ENCODE data around the gene SPRR1A.
"Not testable (repeated sequence)": the region's sequence is repeated elsewhere in the genome, so short reads cannot be mapped to it uniquely, and the experiment has no call there.

Gene SPRR1A

DNA sequence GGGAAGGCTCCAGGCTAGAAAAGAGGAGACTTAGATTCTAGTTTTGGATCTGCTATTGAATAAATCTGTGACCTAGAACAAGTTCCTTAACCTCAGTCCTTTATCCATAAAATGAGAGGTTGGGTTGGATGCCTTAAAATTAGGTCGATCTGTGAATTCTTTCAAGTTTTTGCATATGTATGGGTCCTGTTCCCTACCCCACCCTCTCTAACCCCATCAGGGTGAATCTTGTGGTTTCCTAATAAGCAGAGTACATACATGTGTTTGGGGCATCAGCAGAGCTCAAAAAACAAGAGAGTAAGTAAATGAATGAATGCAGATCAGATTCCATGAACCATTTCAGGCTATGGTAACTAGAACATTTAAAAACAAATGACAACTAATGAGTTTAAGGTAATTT lies 7.2 kb upstream of the SPRR1A start:
- no peak for DNase-seq

DNA sequence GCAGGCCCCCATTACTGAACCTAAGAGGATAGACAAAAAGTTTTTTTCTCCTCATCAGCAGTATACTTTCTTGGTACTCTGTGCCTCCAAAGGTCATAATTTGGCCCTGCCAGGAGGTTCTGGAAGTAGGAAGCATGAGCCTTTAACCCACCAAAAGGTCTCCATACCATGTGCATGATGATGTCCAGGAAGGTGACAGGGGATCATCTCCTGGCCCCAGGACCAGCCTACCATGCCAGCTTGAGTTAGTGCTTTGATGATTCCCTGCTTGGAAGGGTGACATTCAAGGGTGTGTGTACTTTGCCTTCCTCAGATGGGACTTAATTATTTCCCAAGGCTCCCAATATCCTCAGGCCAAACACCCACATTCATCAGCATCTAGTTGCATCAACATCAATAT lies 6.3 kb upstream of the SPRR1A start:
- no peak for DNase-seq

DNA sequence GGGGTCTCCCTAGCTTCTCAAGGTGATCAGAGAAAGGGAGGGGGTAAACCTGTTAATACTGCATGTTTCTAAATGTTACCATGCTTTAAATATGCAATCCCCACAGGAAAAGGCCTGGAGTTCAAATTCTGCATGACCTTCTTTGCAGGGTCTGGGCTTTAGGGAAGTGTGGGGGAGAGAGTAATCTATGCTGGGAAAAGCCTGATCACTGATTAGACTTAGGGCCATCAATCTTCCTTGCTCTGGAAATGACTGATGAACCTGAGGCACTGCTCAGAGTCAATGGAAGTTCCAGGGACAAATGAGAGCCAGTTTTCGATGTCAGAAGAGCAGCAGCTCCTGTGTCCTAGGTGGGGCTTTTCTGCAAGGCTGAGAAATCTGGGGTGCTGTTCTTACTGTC lies 3.2 kb upstream of the SPRR1A start:
- no peak for DNase-seq

DNA sequence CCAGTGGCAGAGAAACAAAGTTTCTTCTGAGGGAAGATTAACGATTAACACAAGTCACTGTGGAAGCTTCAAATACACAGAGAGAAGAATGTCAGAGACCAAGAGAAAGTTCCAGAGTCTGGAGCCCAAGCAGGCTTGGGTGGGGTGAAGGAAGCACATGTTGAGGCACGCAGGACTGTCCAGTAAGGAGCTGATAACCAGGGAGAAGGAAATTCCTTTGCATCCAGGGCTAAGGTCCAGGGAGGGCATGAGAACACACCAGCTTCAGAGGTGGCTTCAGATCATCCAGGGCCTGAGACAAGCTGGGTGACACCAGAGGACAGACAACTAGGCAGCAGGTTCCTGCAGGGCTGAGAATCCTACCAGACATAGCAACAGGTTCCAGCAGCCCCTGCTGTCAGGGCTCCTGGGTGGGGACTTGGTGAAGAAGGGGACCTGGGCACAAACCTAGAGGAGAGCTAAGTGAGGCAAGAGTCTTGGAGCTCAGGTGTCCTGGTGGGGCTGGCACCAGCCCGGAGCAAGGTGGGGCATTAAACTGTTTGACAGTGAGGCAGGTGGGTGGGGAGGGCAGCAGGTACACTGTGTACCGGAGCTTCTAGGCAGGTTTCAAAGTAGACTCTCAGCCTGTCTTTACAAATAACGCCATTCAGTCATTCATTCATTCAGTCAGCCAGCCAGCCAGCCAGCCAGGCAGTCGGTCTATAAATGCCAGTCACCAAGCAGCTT lies 2.6 kb upstream of the SPRR1A start:
- no peak for DNase-seq

DNA sequence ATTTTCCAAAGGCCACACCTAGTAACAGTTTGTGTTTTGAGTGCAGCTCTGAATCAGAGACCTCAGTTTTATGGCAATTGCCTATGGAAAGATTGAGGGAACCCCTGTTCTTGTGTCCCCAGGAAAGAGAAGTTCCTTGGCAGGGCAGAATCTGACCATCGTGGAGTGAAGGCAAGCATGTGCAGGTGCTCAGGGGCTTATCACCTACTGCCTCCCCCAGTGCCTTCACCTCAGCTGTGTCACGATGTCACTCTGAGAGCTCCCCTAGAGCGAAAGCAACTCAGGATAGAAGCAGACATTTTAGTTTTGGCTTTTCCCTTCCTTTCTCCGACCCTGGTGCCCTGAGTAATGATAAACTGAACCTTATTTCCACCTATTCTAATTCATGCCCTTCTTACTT lies 1.8 kb upstream of the SPRR1A start:
- DNase-seq, result no peak

DNA sequence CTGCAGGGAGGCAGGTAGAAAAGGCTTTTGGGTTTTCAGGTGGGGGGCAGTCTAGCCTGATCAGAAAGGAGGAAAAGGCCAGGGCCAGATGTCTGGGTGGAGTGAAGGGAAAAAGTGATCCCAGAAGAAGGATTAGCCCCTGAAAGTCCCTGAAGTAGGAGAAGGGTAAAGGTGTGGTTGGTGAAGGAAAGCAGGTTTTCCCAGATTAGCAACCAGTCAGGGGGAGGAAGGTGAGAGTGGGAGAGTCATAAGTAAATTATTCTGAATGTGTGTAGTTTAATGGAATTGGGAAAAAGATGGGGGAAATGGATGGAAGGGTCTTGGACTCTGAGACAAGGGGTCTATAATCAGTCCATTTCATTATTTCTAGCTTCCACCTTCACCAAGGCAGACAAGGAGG lies 647 bp upstream of the SPRR1A start:
- no peak for DNase-seq

DNA sequence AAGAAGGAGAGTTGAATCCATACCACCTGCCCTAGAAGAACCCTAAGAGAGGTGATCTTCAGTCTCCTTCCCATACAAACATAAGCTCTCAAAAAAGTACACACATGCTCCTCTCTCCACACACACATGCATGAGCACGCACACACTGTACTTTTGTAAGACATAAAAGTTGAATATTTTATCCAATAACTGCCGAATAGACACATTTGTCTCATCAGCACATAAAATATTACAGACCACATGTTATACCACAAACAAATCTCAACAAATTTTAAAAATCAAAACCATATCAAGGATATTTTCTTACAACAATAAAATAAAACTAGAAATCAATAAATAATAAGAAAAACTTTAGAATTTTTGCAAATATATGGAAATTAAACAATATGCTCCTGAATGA lies 2.7 kb downstream of the SPRR1A start:
- DNase-seq, result no peak

DNA sequence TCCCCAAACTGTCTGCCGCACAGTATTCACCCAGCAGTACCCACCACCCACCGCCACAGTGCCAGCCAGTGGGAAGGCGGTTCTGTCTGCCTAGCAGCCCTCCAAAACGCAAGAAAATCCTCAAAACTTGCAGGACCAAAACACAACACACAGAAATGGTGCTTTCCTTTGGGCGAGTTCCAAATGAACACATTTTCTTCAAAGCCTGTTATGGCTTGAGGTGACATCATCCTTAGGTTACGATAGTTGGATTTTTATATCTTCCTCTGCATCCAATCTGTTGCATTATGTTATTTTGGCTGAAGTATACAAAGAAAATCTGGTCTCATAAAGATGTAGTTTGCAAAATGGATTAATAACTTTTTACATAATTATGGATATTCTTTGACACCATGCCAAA lies 9.3 kb downstream of the SPRR1A start:
- no peak for DNase-seq

DNA sequence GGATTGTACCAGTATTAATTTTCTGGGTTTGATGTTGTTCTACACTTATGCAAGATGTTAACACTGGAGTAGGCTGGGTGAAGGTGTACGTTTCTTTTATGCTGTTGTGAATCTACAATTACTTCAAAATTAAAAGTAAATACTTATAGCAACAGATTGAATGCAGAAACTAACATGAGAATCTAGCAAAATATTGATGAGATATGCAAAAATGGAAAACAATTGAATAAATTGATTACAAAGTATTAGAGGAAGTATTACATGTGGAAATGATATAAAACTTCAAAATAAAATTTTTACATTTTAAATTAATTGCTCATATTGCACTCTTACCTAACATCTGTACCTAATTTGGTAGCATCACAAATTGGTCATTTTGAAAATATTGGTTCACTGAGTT lies 12.0 kb downstream of the SPRR1A start:
- no peak for DNase-seq

DNA sequence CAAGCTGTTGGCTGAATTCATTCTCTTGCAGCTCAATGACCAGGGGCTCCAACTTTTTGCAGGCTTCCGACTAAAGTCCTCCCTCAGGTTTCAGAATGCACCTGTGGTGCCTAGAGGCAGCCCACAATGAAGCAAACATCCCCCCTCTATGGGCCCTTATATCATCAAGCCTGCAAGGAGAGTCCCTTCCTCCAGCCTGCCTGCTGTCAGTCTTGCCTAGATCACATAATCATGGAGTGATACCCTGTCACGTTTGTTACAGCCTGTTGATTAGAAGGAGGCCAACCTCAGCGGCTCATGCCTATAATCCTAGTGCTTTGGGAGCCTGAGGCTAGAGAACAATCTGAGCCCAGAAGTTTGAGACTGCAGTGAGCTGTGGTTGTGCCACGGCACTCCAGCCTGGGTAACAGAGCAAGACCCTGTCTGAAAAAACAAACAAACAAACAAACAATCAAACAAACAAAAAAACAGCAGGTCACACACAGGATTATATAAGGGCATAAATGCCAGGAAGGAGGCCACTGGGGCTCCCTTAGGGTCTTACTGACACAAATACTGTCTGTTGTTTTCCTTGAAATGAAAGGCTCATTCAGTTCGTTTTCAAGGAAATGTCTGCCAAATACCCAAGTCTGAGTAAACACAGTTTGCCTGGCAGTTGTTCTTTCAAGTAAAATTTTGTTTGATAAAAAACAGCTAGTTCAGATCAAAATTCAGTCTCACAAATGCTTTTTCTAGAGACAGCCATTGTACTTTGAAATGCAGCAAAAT lies 12.9 kb downstream of the SPRR1A start:
- DNase-seq, result no peak

DNA sequence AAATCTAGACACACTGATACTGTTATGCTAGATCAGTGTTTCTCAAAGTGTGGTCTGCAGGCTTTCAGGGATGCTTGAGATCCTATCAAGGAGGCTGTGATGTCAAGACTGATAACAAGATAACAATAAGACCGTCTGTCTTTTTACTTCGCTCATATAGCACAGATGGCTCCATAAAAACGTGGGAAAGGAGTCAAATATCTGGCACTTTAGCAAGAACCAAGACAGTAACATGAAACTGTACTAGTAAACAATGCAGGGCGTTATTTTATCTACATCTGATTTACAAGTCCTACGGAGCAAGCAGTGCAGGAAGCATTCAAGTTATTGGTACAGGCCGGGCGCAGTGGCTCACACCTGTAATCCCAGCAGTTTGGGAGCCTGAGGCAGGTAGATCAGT lies 14.0 kb downstream of the SPRR1A start:
- DNase-seq, result no peak

DNA sequence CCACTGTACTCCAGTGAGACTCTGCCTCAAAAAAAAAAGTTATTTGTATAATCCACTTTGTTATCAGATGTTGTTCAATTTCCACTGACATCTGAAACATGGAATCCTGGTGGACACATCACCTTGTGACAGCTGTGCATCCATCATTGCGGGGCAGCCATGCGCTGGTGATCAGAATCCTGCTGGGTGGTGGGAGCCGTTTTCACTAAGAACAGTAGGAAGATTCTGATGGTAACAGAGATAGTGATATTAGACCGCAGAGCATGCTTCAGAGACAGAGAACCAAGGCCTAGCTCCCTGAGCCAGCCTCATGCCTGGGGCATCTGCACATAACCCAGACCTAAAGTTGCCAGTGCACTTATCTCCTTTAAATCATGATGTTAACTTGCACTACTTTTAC lies 14.6 kb downstream of the SPRR1A start:
- no peak for DNase-seq

DNA sequence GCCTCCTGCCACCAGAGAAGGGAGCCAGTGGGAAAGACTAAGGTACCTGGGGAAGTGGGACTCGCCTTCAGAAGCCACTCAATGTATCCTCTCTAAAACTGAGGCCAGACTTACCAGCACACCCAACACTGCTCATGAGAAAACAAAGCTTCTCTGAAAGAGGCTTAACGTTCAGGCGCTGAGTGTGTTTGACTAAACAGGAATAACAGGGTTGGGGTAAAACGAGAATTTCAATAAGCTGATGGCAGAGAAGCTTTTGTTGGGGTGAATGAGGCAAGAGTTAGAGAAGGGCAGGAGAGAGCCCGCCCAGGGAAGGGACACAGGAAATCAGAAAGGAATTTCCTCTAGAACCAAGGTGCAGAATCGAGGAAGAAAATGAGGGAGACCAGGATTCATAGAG lies 15.9 kb downstream of the SPRR1A start:
- DNase-seq, result no peak

DNA sequence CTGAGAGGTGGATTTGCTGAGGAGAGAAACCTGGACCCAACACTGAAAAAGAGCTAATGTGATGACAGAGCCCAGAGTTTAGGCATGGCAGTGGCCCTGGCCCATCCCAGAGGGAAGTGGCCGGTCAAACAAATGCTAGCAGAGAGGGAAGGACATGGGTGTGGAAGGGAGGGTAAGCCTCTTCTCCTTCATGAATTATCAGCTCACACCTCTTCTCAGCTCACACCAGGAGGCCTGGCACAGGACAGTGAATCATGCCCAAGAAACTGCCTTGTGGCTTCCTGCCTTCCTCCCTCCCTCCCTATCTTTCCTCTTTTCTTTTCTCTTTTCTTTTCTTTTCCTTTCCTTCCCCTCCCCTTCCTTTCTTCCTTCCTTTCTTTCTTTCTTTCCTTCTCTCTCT lies 16.4 kb downstream of the SPRR1A start:
- DNase-seq, result no peak

DNA sequence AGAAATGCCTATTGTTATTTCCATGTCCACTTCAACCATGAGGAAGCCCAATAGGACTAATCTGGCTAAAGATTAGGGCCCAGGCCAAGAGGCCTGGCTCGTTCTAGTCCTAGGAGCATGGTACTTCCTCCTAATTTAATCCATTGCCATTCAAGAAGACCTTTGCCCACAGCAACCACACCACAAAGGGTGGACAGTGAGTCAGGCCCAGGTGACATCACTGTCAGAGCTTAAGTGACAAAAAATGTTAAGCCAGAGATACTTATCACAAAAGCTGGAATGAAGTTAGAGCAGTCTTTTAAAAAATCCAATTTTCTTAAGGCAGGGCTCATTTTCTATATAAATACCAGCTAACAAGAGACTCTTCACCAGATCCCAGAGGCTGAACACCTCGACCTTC lies 17.5 kb downstream of the SPRR1A start, which contains the start of gene SPRR3:
Gene SPRR3 (plus strand): TSS at position 368 of the 400 bp plus-strand sequence. CDS start 1,272 bp downstream, outside the sequence.
- DNase-seq, result no peak

DNA sequence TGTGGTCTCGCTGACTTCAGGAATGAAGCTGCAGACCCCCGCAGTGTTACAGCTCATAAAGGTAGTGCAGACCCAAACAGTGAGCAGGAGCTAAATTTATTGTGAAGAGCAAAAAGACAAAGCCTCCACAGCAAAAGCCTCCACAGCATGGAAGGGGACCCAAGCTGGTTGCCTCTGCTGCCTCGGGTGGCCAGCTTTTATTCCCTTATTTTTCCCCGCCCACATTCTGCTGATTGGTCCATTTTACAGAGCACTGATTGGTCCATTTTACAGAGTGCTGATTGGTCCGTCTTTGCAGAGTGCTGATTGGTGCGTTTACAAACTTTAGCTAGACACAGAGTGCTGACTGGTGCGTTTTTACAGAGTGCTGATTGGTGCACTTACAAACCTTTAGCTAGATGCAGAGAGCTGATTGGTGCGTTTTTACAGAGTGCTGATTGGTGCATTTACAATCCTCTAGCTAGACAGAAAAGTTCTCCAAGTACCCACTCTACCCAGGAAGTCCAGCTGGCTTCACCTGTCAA lies 27.4 kb downstream of the SPRR1A start:
- not testable (repeated sequence) for DNase-seq

DNA sequence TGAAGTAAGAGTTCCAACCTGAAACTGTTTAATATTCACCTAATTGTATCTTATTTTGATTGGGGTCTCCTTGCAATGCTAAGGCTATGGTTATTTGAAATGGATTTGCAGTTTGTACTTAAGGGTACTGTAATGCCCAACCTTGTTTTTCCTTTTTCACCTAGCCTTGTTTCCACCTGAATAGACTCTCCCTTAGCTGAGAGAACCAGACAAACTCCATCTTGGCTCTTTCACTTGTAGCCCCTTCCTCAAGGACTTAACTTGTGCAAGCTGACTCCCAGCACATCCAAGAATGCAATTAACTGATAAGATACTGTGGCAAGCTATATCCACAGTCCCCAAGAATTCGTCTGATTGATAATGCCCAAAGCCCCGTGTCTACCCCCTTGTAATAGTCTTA lies 37.9 kb downstream of the SPRR1A start:
- DNase-seq, result not testable (repeated sequence)

DNA sequence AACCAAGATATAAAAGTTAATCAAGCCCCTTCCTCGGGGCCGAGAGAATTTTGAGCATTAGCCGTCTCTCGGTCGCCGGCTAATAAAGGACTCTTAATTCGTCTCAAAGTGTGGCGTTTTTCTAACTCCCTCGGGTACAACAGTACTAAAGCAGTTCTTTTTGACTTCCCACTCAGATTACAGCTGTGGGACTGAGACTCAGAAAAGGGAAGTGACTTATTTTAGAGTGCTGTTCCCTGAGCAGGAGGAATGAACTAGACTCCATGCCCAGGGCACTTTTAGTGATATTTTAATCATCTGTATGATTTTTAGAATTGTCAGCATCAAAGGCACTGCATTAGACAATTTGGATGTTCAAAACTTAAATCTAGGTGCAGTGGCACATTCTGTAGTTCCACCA lies 38.5 kb downstream of the SPRR1A start:
- DNase-seq, result not testable (repeated sequence)

DNA sequence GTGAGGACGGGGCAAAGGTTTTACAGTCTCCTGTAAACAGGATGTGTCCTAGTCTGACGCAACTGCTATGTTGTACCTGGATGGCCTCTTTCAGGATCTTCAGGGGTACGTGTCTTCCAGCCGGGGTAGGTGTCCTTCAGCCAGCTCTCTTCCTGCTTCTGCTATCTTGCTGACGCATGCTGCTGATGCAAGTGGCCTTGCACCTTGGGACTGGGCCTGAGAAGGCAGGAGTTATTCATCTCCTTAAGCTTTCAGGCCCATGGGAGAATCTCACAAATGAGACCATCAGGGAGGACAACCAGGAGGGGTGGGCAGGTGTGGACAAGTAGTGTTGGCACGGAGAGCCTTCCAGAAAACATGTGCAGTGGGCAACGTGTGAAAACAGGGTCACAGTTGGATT lies 39.2 kb downstream of the SPRR1A start:
- DNase-seq, result no peak

DNA sequence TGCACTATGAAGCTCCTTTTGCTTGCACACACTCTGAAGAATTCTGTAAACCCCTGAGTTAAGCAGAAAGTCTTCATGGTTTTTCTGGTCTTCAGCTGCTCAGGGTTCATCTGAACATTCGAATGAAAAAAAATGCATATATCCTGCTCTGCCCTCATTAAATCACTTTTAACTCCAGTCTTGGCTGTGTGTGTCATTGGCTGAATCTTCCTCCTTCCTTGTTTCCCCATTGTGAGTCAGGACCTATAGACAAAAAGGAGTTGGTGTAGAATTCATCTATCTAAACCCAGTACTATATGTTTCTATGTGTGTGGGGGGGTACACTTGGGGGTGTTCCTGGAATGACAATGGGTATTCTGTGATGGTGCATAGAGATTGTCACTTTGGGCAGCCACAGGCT lies 40.5 kb downstream of the SPRR1A start:
- no peak for DNase-seq

DNA sequence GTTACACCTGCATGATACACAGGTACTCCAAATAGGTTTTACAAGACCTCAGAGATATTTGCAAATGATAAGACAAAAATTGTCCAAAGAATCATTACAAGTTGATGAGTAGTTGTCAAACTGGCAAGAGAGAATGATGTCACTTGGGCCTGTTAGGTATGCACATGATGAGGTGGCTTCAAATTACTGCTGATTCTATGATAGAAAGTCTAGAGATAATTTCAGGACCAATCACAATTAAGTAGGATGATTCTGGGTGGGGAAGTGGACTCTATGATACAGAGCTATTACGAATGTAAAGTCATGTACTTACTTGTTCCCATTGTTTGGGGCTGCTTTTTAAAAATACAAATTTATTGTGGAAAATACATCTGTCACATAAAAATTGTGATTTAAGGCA lies 41.9 kb downstream of the SPRR1A start:
- no peak for DNase-seq

DNA sequence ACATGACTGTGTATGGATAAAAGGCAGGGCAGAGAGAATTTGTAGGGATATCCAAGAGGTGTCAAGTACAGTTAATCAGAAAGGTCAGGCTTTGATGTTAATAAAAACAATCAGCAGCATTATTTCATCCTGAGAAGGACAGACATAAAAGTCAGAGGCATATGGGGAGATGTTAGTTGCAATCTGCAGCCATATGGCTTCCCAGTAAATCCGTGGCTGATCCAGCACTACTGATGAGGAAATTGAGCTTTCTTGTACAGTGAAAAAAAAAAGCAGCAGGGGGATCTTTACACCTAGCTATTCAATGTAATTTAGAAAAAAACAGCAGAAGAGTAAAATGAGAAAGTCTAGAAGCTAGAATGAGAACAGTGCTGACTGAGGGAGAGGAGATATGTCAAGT lies 44.9 kb downstream of the SPRR1A start:
- DNase-seq, result no peak

DNA sequence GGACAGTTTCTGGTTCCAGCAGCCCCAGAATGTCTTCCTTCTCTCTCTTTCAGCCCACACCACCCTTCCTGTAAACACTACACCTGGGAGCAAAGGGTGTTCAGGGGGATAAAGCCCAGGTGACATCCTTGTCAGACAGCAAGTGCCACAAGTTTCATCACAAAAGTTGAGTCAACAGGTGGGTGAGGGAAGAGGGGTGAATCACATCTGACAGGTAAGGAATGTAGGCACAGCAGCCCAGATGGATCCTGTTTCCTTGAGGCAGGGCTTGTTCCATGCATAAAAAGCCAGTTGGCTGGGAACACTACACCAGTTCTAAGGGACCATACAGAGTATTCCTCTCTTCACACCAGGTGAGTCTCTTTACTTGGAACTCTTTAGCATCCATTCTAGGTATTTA lies 47.0 kb downstream of the SPRR1A start, which contains the start of gene SPRR1B:
Gene SPRR1B (plus strand): TSS at position 309 of the 400 bp plus-strand sequence. CDS start 1,143 bp downstream, outside the sequence.
- no peak for DNase-seq

DNA sequence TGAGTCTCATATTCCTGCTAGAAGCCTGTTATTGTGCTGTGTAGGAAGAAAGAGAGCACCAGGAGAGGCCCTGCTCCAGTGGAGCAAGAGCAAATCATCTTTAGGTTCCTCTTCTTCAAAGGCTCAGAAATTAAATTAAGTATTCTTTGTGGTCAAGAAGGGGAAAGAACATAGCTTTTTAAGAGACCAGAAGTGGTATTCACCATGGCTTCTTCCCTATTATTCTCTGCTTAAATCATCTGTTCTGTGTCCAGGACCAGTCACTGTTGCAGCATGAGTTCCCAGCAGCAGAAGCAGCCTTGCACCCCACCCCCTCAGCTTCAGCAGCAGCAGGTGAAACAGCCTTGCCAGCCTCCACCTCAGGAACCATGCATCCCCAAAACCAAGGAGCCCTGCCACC lies 48.2 kb downstream of the SPRR1A start:
- DNase-seq, result no peak

All from NCI-H1092 (cell line).